Loucy (cell line): ENCODE measurements around the gene TNNT3.

Experiments used
- EZH2phosphoT487 ChIP-seq: fragments of 200-600 bp; IDR thresholded peaks from 2 replicates; pipeline ENCODE4 v1.6.1; 2018; ENCODE audit warnings: antibody characterized with exemption, mild to moderate bottlenecking, moderate library complexity, borderline replicate concordance
- TF ChIP-seq, protein P1 (sequence below): fragments of 200-600 bp; sonication (generic); conservative IDR thresholded peaks from 2 replicates; pipeline ENCODE4 v1.5.1; 2014; ENCODE audit warnings: mild to moderate bottlenecking, antibody characterized with exemption, low read length

DNA sequence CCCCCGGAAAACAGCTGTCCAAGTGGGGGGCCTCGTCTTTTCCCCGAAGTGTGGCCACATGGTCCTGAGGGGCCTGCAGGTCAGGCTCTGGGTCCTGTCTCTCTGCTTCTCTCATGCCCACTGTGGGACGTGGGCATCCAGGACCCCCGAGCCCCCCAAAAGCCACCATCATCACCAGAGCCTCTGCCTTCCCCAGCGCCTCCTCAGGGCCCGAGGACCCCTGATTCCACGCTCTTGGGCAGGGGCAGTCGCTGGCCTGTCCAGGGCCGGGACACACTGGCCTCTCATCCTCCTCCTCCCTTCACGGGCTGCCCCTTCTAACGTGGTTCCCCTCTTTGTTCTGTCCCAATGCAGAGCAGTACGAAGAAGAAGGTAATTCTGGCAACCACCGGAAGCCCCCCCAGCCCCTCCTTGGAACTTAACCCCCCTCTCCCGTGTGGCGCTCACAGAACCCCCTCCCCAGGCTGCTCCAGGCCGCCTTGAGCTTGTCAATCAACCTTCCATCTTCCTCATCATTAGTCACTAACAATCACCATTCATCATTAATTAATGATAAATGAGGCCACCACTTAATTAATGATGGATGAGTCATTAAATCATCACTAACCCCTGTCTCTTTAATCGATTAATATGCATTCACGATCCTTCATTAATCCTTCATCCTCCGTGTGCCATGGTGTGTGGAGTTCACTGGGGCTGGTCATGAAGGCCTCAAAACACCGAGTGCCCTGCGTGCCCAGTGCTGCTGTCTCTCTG lies 3.9 kb downstream of the TNNT3 start:
- no peak for TF ChIP-seq EZH2phosphoT487
- TF ChIP-seq, protein P1, sequence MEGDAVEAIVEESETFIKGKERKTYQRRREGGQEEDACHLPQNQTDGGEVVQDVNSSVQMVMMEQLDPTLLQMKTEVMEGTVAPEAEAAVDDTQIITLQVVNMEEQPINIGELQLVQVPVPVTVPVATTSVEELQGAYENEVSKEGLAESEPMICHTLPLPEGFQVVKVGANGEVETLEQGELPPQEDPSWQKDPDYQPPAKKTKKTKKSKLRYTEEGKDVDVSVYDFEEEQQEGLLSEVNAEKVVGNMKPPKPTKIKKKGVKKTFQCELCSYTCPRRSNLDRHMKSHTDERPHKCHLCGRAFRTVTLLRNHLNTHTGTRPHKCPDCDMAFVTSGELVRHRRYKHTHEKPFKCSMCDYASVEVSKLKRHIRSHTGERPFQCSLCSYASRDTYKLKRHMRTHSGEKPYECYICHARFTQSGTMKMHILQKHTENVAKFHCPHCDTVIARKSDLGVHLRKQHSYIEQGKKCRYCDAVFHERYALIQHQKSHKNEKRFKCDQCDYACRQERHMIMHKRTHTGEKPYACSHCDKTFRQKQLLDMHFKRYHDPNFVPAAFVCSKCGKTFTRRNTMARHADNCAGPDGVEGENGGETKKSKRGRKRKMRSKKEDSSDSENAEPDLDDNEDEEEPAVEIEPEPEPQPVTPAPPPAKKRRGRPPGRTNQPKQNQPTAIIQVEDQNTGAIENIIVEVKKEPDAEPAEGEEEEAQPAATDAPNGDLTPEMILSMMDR = no peak
